Esophagus muscularis mucosa (tissue), 3 donors: Measurements from ENCODE around the gene SCAANT1.

Source experiments
- POLR2A ChIP-seq: fragments of 450-650 bp; IDR thresholded peaks from one replicate; pipeline ENCODE4 v1.6.1; 2017; ENCODE audit warnings: antibody characterized with exemption, moderate library complexity, mild to moderate bottlenecking, low read depth
- TF ChIP-seq, protein P1 (sequence below), 3 experiments: fragments of 200-600 bp in 2 of 3; fragments of 450-650 bp in 1 of 3; sonication (generic) in 2 of 3; IDR thresholded peaks; one replicate each; pipeline ENCODE4 v1.5.1; 2017 to 2019; ENCODE audit warnings: antibody characterized with exemption in 3 of 3, mild to moderate bottlenecking in 2 of 3, moderate library complexity in 1 of 3

DNA sequence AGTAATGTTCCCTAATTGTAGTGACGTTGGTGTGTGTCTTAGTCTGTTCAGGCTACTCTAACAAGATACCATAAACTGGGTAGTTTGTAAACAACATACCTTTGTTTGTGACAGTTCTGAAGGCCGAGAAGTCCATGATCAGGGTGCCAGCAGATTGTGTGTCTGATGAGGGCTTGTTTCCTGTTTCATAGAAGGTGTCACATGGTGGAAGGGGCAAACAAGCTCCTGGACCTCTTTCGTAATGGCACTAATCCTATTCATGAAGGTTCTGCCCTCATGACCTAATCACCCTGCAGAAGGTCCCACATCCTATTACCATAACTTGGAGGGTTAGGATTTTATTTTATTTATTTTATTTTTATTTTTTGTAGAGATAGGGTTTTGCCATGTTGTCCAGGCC, 37.4 kb downstream of the SCAANT1 start:
- TF ChIP-seq POLR2A, result no peak
- TF ChIP-seq, protein P1, sequence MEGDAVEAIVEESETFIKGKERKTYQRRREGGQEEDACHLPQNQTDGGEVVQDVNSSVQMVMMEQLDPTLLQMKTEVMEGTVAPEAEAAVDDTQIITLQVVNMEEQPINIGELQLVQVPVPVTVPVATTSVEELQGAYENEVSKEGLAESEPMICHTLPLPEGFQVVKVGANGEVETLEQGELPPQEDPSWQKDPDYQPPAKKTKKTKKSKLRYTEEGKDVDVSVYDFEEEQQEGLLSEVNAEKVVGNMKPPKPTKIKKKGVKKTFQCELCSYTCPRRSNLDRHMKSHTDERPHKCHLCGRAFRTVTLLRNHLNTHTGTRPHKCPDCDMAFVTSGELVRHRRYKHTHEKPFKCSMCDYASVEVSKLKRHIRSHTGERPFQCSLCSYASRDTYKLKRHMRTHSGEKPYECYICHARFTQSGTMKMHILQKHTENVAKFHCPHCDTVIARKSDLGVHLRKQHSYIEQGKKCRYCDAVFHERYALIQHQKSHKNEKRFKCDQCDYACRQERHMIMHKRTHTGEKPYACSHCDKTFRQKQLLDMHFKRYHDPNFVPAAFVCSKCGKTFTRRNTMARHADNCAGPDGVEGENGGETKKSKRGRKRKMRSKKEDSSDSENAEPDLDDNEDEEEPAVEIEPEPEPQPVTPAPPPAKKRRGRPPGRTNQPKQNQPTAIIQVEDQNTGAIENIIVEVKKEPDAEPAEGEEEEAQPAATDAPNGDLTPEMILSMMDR (IDR thresholded peaks at IDR 0.05), result no peak
